ENCODE results near the gene KCNIP4. TPM values are rescaled to one million over a fixed set of nuclear protein-coding genes. Genes with fewer than 3 reads are reported as not detected.

Gene KCNIP4
- total and polyA plus RNA-seq, 2 experiments from 2014 or later: 0.69 to 1.00 TPM

GRCh38 chr4:21177092-21177491 lies 771.5 kb downstream of the KCNIP4 start:
- no peak overlapping the region for H3K27ac ChIP-seq
- no peak overlapping the region for H3K4me2 ChIP-seq
- TF ChIP-seq EZH2 (IDR thresholded peaks at IDR 0.05; ENCODE audit: borderline replicate concordance) (no peak), EZH2phosphoT487 (IDR thresholded peaks at IDR 0.05; ENCODE audit: low read depth, severe bottlenecking, unreplicated experiment) (no peak)
- TF ChIP-seq, protein P1, sequence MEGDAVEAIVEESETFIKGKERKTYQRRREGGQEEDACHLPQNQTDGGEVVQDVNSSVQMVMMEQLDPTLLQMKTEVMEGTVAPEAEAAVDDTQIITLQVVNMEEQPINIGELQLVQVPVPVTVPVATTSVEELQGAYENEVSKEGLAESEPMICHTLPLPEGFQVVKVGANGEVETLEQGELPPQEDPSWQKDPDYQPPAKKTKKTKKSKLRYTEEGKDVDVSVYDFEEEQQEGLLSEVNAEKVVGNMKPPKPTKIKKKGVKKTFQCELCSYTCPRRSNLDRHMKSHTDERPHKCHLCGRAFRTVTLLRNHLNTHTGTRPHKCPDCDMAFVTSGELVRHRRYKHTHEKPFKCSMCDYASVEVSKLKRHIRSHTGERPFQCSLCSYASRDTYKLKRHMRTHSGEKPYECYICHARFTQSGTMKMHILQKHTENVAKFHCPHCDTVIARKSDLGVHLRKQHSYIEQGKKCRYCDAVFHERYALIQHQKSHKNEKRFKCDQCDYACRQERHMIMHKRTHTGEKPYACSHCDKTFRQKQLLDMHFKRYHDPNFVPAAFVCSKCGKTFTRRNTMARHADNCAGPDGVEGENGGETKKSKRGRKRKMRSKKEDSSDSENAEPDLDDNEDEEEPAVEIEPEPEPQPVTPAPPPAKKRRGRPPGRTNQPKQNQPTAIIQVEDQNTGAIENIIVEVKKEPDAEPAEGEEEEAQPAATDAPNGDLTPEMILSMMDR (IDR thresholded peaks at IDR 0.05; ENCODE audit: poor library complexity): no peak

GRCh38 chr4:21167711-21168110 lies 780.9 kb downstream of the KCNIP4 start:
- no peak overlapping the region for H3K4me3 ChIP-seq
- H3K9me2 ChIP-seq (replicated peaks; ENCODE audit: insufficient read depth): no peaks in the 10 kb centered on the region
- H3K27ac ChIP-seq: no peak overlapping the region
- H3K36me3 ChIP-seq (replicated peaks; ENCODE audit: insufficient read depth, low read depth): no peaks in the 10 kb centered on the region
- no peaks in the 10 kb centered on the region for H3K27me3 ChIP-seq
- 84% methylated on average over 1 of the region's 1 CpG for WGBS (ENCODE audit: low lambda C conversion rate, missing lambda C conversion rate)
- H3K4me1 ChIP-seq (ENCODE audit: insufficient read depth): no peaks in the 10 kb centered on the region
- no peak for TF ChIP-seq EZH2 (IDR thresholded peaks at IDR 0.05; ENCODE audit: borderline replicate concordance)
- TF ChIP-seq EZH2phosphoT487 (IDR thresholded peaks at IDR 0.05; ENCODE audit: low read depth, severe bottlenecking, unreplicated experiment): no peak
- TF ChIP-seq, protein P1 (IDR thresholded peaks at IDR 0.05; ENCODE audit: poor library complexity): no peak
- no peak for DNase-seq (ENCODE audit: low spot score)
- H3K4me2 ChIP-seq: no peak overlapping the region
- H4K20me1 ChIP-seq (ENCODE audit: insufficient read depth, poor library complexity, severe bottlenecking): no peaks in the 10 kb centered on the region
- H3K79me2 ChIP-seq: no peaks in the 10 kb centered on the region
- no peak overlapping the region for H2AFZ ChIP-seq
- no peaks in the 10 kb centered on the region for H3K9me3 ChIP-seq (ENCODE audit: low read depth)

More at GRCh38 chr4:21177092-21177491, 771.5 kb downstream of the KCNIP4 start:
- H3K27me3 ChIP-seq: no peaks in the 10 kb centered on the region
- H2AFZ ChIP-seq: no peak overlapping the region
- DNase-seq (ENCODE audit: low spot score): no peak
- 55% methylated on average over 1 of the region's 1 CpG for WGBS (ENCODE audit: low lambda C conversion rate, missing lambda C conversion rate)
- no peaks in the 10 kb centered on the region for H3K36me3 ChIP-seq (replicated peaks; ENCODE audit: insufficient read depth, low read depth)
- H3K4me1 ChIP-seq (ENCODE audit: insufficient read depth): no peaks in the 10 kb centered on the region
- H3K4me3 ChIP-seq: no peak overlapping the region
- no peaks in the 10 kb centered on the region for H4K20me1 ChIP-seq (ENCODE audit: insufficient read depth, poor library complexity, severe bottlenecking)
- no peaks in the 10 kb centered on the region for H3K9me3 ChIP-seq (ENCODE audit: low read depth)
- no peaks in the 10 kb centered on the region for H3K9me2 ChIP-seq (replicated peaks; ENCODE audit: insufficient read depth)
- H3K79me2 ChIP-seq: no peaks in the 10 kb centered on the region

DNA sequence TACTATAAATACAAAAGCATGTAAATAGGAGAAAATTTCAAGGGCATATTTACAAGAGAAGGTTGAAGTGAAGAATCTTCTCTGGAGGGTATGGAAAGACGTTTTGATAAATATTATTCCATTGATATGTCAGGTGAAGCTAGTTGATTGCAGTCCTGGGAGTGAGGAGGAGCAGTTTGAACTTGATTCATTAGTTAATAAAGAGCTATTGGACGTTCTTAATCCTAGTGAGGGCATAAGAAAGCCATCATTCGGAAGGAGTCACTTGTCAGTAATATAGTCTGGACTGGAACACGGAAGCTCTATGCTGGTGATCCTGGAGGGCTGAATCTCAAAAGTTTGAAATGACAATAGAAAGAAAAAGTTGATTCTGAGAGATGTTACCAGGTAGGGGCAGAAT lies 793.2 kb downstream of the KCNIP4 start:
- WGBS (ENCODE audit: low lambda C conversion rate, missing lambda C conversion rate): 74% methylated on average over 4 of the region's 4 CpGs
- H3K27ac ChIP-seq: no peak overlapping the region
- H3K9me3 ChIP-seq (ENCODE audit: low read depth): no peaks in the 10 kb centered on the region
- H3K27me3 ChIP-seq: no peaks in the 10 kb centered on the region
- no peaks in the 10 kb centered on the region for H3K9me2 ChIP-seq (replicated peaks; ENCODE audit: insufficient read depth)
- H2AFZ ChIP-seq: no peak overlapping the region
- no peaks in the 10 kb centered on the region for H3K36me3 ChIP-seq (replicated peaks; ENCODE audit: insufficient read depth, low read depth)
- TF ChIP-seq EZH2 (IDR thresholded peaks at IDR 0.05; ENCODE audit: borderline replicate concordance) (no peak), EZH2phosphoT487 (IDR thresholded peaks at IDR 0.05; ENCODE audit: low read depth, severe bottlenecking, unreplicated experiment) (no peak)
- TF ChIP-seq, protein P1 (IDR thresholded peaks at IDR 0.05; ENCODE audit: poor library complexity): no peak
- no peaks in the 10 kb centered on the region for H4K20me1 ChIP-seq (ENCODE audit: insufficient read depth, poor library complexity, severe bottlenecking)
- no peaks in the 10 kb centered on the region for H3K79me2 ChIP-seq
- no peak overlapping the region for H3K4me3 ChIP-seq
- DNase-seq (ENCODE audit: low spot score): no peak
- no peak overlapping the region for H3K4me2 ChIP-seq
- no peaks in the 10 kb centered on the region for H3K4me1 ChIP-seq (ENCODE audit: insufficient read depth)

DNA sequence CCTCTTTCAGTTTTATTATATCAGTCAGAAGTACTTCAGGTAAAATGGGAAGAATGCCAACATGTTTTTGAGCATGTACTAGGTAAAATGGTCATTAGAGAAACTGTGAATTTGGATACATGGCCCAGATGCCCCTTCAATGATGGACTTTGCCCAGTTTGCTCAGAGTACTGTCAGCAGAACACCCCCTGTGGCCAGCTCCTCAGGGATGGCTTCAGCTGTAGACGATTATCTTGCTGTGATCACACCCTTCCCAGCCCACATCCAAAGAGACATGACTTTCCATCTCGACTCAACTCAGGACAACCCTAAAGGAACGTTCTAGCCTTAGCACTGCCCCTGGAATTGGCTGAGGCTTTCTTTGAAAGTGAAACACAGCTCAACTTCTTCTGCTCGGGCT lies 809.2 kb downstream of the KCNIP4 start:
- no peaks in the 10 kb centered on the region for H3K79me2 ChIP-seq
- no peak for TF ChIP-seq EZH2 (IDR thresholded peaks at IDR 0.05; ENCODE audit: borderline replicate concordance)
- TF ChIP-seq EZH2phosphoT487 (IDR thresholded peaks at IDR 0.05; ENCODE audit: low read depth, severe bottlenecking, unreplicated experiment): no peak
- TF ChIP-seq, protein P1 (IDR thresholded peaks at IDR 0.05; ENCODE audit: poor library complexity): no peak
- no peaks in the 10 kb centered on the region for H3K9me3 ChIP-seq (ENCODE audit: low read depth)
- H4K20me1 ChIP-seq (ENCODE audit: insufficient read depth, poor library complexity, severe bottlenecking): no peaks in the 10 kb centered on the region
- H3K4me1 ChIP-seq (ENCODE audit: insufficient read depth): no peaks in the 10 kb centered on the region
- no peaks in the 10 kb centered on the region for H3K36me3 ChIP-seq (replicated peaks; ENCODE audit: insufficient read depth, low read depth)
- DNase-seq (ENCODE audit: low spot score): no peak
- no peaks in the 10 kb centered on the region for H3K27me3 ChIP-seq
- no peak overlapping the region for H3K4me2 ChIP-seq
- no peaks in the 10 kb centered on the region for H3K9me2 ChIP-seq (replicated peaks; ENCODE audit: insufficient read depth)
- no peak overlapping the region for H2AFZ ChIP-seq
- no peak overlapping the region for H3K27ac ChIP-seq
- 87% methylated on average over 4 of the region's 4 CpGs for WGBS (ENCODE audit: low lambda C conversion rate, missing lambda C conversion rate)
- no peak overlapping the region for H3K4me3 ChIP-seq

Data from hepatocyte (in vitro differentiated cells).